LNCAP (cell line): ENCODE measurements around the gene OMG.

Source experiments
- TF ChIP-seq, protein P1 (sequence below): fragments of 450-650 bp; IDR thresholded peaks from 2 replicates; pipeline ENCODE4 v1.5.1; 2017; ENCODE audit warnings: mild to moderate bottlenecking

The OMG gene

GRCh38 chr17:31297090-31297489, at the start of gene OMG:
Gene OMG, minus strand, starts transcription at chr17:31297239. Its CDS starts 908 bp downstream, at chr17:31296331.
- TF ChIP-seq, protein P1, sequence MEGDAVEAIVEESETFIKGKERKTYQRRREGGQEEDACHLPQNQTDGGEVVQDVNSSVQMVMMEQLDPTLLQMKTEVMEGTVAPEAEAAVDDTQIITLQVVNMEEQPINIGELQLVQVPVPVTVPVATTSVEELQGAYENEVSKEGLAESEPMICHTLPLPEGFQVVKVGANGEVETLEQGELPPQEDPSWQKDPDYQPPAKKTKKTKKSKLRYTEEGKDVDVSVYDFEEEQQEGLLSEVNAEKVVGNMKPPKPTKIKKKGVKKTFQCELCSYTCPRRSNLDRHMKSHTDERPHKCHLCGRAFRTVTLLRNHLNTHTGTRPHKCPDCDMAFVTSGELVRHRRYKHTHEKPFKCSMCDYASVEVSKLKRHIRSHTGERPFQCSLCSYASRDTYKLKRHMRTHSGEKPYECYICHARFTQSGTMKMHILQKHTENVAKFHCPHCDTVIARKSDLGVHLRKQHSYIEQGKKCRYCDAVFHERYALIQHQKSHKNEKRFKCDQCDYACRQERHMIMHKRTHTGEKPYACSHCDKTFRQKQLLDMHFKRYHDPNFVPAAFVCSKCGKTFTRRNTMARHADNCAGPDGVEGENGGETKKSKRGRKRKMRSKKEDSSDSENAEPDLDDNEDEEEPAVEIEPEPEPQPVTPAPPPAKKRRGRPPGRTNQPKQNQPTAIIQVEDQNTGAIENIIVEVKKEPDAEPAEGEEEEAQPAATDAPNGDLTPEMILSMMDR, result no peak

GRCh38 chr17:31339906-31340661, 43.0 kb upstream of the OMG start:
- TF ChIP-seq, protein P1, result no peak

- TF ChIP-seq, protein P1, result no peak
Observed at GRCh38 chr17:31329221-31329620, 32.2 kb upstream of the OMG start.

DNA sequence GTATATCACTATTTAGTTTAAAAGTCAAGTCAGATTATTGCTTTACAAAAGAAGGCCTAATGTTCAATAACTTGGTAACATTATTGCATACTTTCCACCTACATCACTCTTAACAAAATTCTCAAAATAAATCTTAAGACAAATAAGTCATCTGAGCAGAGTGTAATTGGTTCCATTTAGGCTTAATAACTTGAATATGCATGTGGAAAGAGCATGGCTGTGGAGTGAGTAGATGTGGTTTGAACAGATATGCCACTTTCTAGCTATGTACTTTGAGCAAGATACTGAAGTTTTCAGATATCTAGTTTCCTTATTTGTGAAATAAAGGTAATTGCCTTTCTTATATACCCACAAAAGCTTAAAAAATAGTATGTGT, 31.1 kb upstream of the OMG start:
- TF ChIP-seq, protein P1, result no peak

DNA sequence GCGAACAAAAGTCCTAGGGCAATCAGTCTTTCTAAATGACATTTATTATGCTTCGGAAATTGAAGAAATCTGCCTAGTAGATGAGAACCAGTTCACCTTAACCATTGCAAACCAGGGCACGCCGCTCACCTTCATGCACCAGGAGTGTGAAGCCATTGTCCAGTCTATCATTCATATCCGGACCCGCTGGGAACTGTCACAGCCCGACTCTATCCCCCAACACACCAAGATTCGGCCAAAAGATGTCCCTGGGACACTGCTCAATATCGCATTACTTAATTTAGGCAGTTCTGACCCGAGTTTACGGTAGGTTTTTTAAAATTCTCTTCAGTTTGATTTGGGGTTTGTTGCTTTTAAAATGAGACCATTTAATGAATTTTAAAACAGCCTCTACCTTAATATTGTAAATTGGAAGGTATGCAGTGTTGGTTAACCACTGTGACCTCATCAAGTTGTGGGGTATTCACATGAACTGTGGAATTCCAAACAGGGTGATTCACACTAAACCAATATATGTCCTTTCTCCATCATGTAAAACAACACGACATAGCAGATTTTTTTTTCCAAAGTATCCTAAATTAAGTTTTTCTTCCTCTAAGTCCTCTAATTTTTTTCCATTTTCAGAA, 30.6 kb upstream of the OMG start:
- TF ChIP-seq, protein P1, result no peak

DNA sequence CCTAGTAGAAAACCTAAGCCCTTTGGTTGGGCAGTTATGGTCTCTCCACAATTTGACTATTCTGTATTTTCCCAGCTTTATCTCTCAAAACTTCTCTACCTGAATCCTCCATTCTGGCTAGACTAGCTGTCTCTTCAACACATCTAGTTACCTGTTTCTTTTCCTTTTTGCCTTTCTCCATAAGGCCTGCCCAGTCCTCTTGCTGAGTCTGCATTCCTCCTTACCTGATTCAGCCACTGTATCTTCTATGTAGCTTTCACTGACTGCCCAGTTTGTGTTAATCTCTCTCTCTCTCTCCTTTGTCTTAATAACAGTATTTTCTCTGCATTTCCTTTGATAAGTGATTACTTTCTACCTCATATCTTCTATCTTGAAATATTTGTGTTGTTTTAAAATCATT, 26.5 kb upstream of the OMG start:
- TF ChIP-seq, protein P1, result no peak

DNA sequence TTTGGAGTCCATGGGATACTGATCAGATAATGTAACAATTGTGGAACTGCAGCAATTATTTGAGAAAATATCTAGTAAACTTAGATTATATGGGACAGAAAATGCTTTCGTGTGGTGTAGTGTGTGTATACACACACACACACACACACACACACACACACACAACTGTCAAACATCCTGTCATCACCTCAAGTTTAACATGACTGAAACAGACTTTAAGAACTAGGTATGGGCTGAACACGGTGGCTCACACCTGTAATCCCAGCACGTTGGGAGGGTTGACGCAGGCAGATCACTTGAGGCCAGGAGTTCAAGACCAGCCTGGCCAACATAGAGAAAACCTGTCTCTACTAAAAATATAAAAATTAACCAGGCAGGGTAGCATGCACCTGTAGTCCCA, 24.9 kb upstream of the OMG start:
- TF ChIP-seq, protein P1, result no peak
